Endothelial cell (in vitro differentiated cells): Measurements from ENCODE around the gene ERMAP. TPM values are rescaled to one million over a fixed set of nuclear protein-coding genes. Genes with fewer than 3 reads are reported as not detected.

Experiments used
- DNase-seq: peaks from one replicate; pipeline ENCODE4 v3.0.0; 2021; ENCODE audit warnings: low spot score
- H3K27ac Mint-ChIP-seq: one replicate; pipeline ENCODE4 v1.8.0; 2021; ENCODE audit warnings: mixed read lengths, inconsistent platforms; ENCODE audit not compliant: unreplicated experiment
- H3K27me3 Mint-ChIP-seq: one replicate; pipeline ENCODE4 v1.8.0; 2021; ENCODE audit warnings: mild to moderate bottlenecking, moderate library complexity, mixed read lengths, inconsistent platforms; ENCODE audit not compliant: unreplicated experiment
- H3K36me3 Mint-ChIP-seq: one replicate; pipeline ENCODE4 v1.8.0; 2021; ENCODE audit warnings: mild to moderate bottlenecking, low read depth, mixed read lengths, inconsistent platforms; ENCODE audit not compliant: unreplicated experiment
- H3K4me1 Mint-ChIP-seq: one replicate; pipeline ENCODE4 v1.8.0; 2021; ENCODE audit warnings: mild to moderate bottlenecking, mixed read lengths, inconsistent platforms; ENCODE audit not compliant: unreplicated experiment
- H3K4me3 Mint-ChIP-seq: one replicate; pipeline ENCODE4 v1.8.0; 2021; ENCODE audit warnings: mild to moderate bottlenecking, mixed read lengths, inconsistent platforms; ENCODE audit not compliant: unreplicated experiment
- H3K9me3 Mint-ChIP-seq: one replicate; pipeline ENCODE4 v1.8.0; 2021; ENCODE audit warnings: mixed read lengths, inconsistent platforms; ENCODE audit not compliant: unreplicated experiment
- total RNA-seq: library from RNA; stranded (reverse); fragmentation: NEBNext Ultra II Directional; extraction: Animal tissue kit (Norgen Biotek cat#: 25700); gene quantifications from one replicate; pipeline ENCODE4 v1.2.1, GENCODE V29; 2021; ENCODE audit not compliant: unreplicated experiment
- TF ChIP-seq, protein P1 (sequence below): fragments of 200-600 bp; sonication (generic); IDR thresholded peaks from one replicate; pipeline ENCODE4 v1.5.0; 2021; ENCODE audit warnings: antibody characterized with exemption; ENCODE audit not compliant: unreplicated experiment

The ERMAP gene
- total RNA-seq, 1 donor from 2014 or later: 12.4 TPM

GRCh38 chr1:42886046-42886739, 69.3 kb downstream of the ERMAP start:
- Mint-ChIP-seq H3K27ac (no peak overlapping the region), H3K4me3 (no peak overlapping the region), H3K27me3 (no peaks in the 10 kb centered on the region), H3K9me3 (no peaks in the 10 kb centered on the region), H3K36me3 (no peaks in the 10 kb centered on the region), H3K4me1 (no peaks in the 10 kb centered on the region)
- no peak for DNase-seq
- TF ChIP-seq, protein P1, sequence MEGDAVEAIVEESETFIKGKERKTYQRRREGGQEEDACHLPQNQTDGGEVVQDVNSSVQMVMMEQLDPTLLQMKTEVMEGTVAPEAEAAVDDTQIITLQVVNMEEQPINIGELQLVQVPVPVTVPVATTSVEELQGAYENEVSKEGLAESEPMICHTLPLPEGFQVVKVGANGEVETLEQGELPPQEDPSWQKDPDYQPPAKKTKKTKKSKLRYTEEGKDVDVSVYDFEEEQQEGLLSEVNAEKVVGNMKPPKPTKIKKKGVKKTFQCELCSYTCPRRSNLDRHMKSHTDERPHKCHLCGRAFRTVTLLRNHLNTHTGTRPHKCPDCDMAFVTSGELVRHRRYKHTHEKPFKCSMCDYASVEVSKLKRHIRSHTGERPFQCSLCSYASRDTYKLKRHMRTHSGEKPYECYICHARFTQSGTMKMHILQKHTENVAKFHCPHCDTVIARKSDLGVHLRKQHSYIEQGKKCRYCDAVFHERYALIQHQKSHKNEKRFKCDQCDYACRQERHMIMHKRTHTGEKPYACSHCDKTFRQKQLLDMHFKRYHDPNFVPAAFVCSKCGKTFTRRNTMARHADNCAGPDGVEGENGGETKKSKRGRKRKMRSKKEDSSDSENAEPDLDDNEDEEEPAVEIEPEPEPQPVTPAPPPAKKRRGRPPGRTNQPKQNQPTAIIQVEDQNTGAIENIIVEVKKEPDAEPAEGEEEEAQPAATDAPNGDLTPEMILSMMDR: no peak

DNA sequence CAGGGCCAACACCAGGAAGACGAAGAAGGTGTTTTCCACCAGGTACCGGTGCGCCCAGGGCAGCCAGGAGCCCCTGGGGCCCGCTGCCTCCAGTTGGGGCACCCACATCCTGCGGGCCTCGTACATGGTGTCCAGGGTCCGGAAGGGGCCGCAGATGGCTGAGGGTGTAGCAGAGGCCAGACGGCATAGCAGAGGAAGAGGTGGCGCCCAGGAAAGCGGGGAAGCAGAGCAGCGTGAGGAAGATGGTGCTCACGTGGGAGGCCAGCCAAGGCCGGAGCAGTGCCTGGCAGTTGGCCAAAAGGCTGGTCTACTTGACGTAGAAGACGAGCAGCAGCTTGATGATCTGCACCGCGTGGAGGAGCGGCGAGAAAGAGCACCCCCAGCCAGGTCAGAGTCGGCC, 69.9 kb downstream of the ERMAP start:
- no peaks in the 10 kb centered on the region for H3K27me3 Mint-ChIP-seq
- TF ChIP-seq, protein P1: no peak
- H3K4me3 Mint-ChIP-seq: no peak overlapping the region
- H3K27ac Mint-ChIP-seq: no peak overlapping the region
- H3K4me1 Mint-ChIP-seq: no peaks in the 10 kb centered on the region
- H3K9me3 Mint-ChIP-seq: no peaks in the 10 kb centered on the region
- DNase-seq: no peak
- no peaks in the 10 kb centered on the region for H3K36me3 Mint-ChIP-seq

GRCh38 chr1:42887366-42887765, 70.4 kb downstream of the ERMAP start:
- no peak overlapping the region for H3K27ac Mint-ChIP-seq
- H3K9me3 Mint-ChIP-seq: no peaks in the 10 kb centered on the region
- no peaks in the 10 kb centered on the region for H3K27me3 Mint-ChIP-seq
- no peaks in the 10 kb centered on the region for H3K36me3 Mint-ChIP-seq
- no peak for DNase-seq
- no peaks in the 10 kb centered on the region for H3K4me1 Mint-ChIP-seq
- TF ChIP-seq, protein P1: no peak
- no peak overlapping the region for H3K4me3 Mint-ChIP-seq

GRCh38 chr1:42888013-42888633, 71.2 kb downstream of the ERMAP start:
- DNase-seq: no peak
- H3K4me1 Mint-ChIP-seq: no peaks in the 10 kb centered on the region
- TF ChIP-seq, protein P1: no peak
- H3K27me3 Mint-ChIP-seq: no peaks in the 10 kb centered on the region
- no peak overlapping the region for H3K4me3 Mint-ChIP-seq
- H3K9me3 Mint-ChIP-seq: no peaks in the 10 kb centered on the region
- H3K36me3 Mint-ChIP-seq: no peaks in the 10 kb centered on the region
- no peak overlapping the region for H3K27ac Mint-ChIP-seq

DNA sequence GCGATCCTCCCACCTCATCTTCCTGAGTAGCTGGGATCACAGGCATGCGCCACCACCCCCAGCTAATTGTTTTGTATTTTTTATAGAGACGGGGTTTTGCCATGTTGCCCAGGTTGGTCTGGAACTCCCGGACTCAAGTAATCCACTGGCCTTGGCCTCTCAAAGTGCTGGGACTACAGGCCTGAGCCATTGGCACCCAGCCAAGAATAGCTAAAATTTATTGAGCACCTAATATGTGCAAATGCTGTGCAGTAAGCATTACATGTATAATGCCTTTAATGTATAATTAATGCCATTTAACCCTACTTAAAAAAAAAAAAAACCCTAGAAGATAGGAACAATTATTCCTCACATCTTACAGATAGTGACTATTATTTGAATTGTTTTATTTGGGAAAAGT, 72.3 kb downstream of the ERMAP start:
- DNase-seq: no peak
- Mint-ChIP-seq H3K36me3 (no peaks in the 10 kb centered on the region), H3K27ac (no peak overlapping the region), H3K4me3 (no peak overlapping the region), H3K27me3 (no peaks in the 10 kb centered on the region), H3K9me3 (no peaks in the 10 kb centered on the region), H3K4me1 (no peaks in the 10 kb centered on the region)
- TF ChIP-seq, protein P1: no peak
